ENCODE measurements around the gene IFI44. TPM values are rescaled to one million over a fixed set of nuclear protein-coding genes. Genes with fewer than 3 reads are reported as not detected.

The IFI44 gene, protein sequence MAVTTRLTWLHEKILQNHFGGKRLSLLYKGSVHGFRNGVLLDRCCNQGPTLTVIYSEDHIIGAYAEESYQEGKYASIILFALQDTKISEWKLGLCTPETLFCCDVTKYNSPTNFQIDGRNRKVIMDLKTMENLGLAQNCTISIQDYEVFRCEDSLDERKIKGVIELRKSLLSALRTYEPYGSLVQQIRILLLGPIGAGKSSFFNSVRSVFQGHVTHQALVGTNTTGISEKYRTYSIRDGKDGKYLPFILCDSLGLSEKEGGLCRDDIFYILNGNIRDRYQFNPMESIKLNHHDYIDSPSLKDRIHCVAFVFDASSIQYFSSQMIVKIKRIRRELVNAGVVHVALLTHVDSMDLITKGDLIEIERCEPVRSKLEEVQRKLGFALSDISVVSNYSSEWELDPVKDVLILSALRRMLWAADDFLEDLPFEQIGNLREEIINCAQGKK
- 61.9 TPM for polyA plus RNA-seq (2012; ENCODE audit: missing spikeins)

GRCh38 chr1:78649628-78650027 lies at the start of gene IFI44:
Gene IFI44, plus strand, starts transcription at chr1:78649831. Its CDS starts 365 bp downstream, at chr1:78650196.
- DNase-seq (ENCODE audit: insufficient read length) (peak; percentile 5), FAIRE-seq (peak; percentile 83)
- TF ChIP-seq POLR2A (IDR thresholded peaks at IDR 0.05; ENCODE audit: low read depth, low read length) (peak; percentile 76), POLR2AphosphoS5 (IDR thresholded peaks at IDR 0.05; ENCODE audit: low read depth, low read length) (peak; percentile 73), TAF1 (IDR thresholded peaks at IDR 0.05; ENCODE audit: borderline replicate concordance, low read depth, low read length) (peak; percentile 78)

- FAIRE-seq (no peak), DNase-seq (ENCODE audit: insufficient read length) (no peak)
- TF ChIP-seq POLR2A (IDR thresholded peaks at IDR 0.05; ENCODE audit: low read depth, low read length): no peak
- TF ChIP-seq POLR2AphosphoS5 (IDR thresholded peaks at IDR 0.05; ENCODE audit: low read depth, low read length): no peak
- TF ChIP-seq TAF1 (IDR thresholded peaks at IDR 0.05; ENCODE audit: borderline replicate concordance, low read depth, low read length): no peak
These were observed 48.6 kb upstream of the IFI44 start for GRCh38 chr1:78601068-78601467.

GRCh38 chr1:78603206-78603605 lies 46.4 kb upstream of the IFI44 start:
- FAIRE-seq (no peak), DNase-seq (ENCODE audit: insufficient read length) (no peak)
- TF ChIP-seq POLR2A (IDR thresholded peaks at IDR 0.05; ENCODE audit: low read depth, low read length) (no peak), POLR2AphosphoS5 (IDR thresholded peaks at IDR 0.05; ENCODE audit: low read depth, low read length) (no peak), TAF1 (IDR thresholded peaks at IDR 0.05; ENCODE audit: borderline replicate concordance, low read depth, low read length) (no peak)

- FAIRE-seq: no peak
- TF ChIP-seq POLR2A (IDR thresholded peaks at IDR 0.05; ENCODE audit: low read depth, low read length): no peak
- no peak for TF ChIP-seq POLR2AphosphoS5 (IDR thresholded peaks at IDR 0.05; ENCODE audit: low read depth, low read length)
- TF ChIP-seq TAF1 (IDR thresholded peaks at IDR 0.05; ENCODE audit: borderline replicate concordance, low read depth, low read length): no peak
- DNase-seq (ENCODE audit: insufficient read length): no peak
These were observed 45.0 kb upstream of the IFI44 start for GRCh38 chr1:78604643-78605042.

GRCh38 chr1:78606274-78606673 lies 43.4 kb upstream of the IFI44 start:
- TF ChIP-seq POLR2A (IDR thresholded peaks at IDR 0.05; ENCODE audit: low read depth, low read length) (no peak), POLR2AphosphoS5 (IDR thresholded peaks at IDR 0.05; ENCODE audit: low read depth, low read length) (no peak), TAF1 (IDR thresholded peaks at IDR 0.05; ENCODE audit: borderline replicate concordance, low read depth, low read length) (no peak)
- FAIRE-seq: no peak
- DNase-seq (ENCODE audit: insufficient read length): no peak

- FAIRE-seq (no peak), DNase-seq (ENCODE audit: insufficient read length) (no peak)
- TF ChIP-seq POLR2A (IDR thresholded peaks at IDR 0.05; ENCODE audit: low read depth, low read length) (no peak), TAF1 (IDR thresholded peaks at IDR 0.05; ENCODE audit: borderline replicate concordance, low read depth, low read length) (no peak)
These were observed 42.2 kb upstream of the IFI44 start for GRCh38 chr1:78607334-78607927.

DNA sequence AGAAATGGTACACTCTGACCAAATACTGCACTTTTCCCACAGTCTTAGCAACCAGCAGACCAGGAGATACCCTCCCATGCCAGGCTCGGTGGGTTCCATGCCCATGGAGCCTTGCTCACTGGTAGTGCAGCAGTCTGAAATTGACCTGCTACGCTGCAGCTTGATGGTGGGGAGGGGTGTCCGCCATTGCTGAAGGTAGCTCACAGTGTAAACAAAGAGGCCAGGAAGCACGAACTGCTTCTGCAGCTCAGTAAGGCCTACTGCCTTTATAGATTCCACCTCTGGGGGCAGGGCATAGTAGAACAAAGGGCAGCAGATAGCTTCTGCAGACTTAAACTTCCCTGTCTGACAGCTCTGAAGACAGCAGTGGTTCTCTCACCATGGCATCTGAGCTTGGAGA lies 41.7 kb upstream of the IFI44 start:
- DNase-seq (ENCODE audit: insufficient read length): no peak
- no peak for TF ChIP-seq POLR2AphosphoS5 (IDR thresholded peaks at IDR 0.05; ENCODE audit: low read depth, low read length)
- no peak for TF ChIP-seq TAF1 (IDR thresholded peaks at IDR 0.05; ENCODE audit: borderline replicate concordance, low read depth, low read length)
- TF ChIP-seq POLR2A (IDR thresholded peaks at IDR 0.05; ENCODE audit: low read depth, low read length): no peak
- FAIRE-seq: no peak

GRCh38 chr1:78617615-78618026 lies 32.0 kb upstream of the IFI44 start:
- DNase-seq (ENCODE audit: insufficient read length): no peak
- no peak for TF ChIP-seq POLR2AphosphoS5 (IDR thresholded peaks at IDR 0.05; ENCODE audit: low read depth, low read length)
- TF ChIP-seq POLR2A (IDR thresholded peaks at IDR 0.05; ENCODE audit: low read depth, low read length): no peak
- TF ChIP-seq TAF1 (IDR thresholded peaks at IDR 0.05; ENCODE audit: borderline replicate concordance, low read depth, low read length): no peak
- peak; percentile 86 for FAIRE-seq

DNA sequence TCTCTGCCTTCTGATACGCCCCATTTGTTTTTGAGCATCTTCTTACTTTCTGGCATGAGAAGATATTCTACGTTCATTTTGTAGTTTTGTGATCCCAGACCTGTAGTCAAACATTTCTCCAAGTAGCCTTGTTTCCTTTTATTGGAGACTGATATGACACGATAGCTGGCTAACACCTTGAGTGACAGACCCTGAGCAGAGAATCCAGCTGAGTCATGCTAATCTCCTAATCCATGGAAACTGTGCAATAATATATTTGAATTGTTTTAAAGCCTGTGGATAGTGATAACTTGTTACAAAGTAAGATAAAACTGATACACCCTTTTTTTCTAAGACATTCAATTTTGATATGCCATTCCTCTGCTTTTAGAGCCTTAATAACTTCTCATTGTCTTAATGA lies 30.6 kb upstream of the IFI44 start:
- DNase-seq (ENCODE audit: insufficient read length) (no peak), FAIRE-seq (peak; percentile 40)
- no peak for TF ChIP-seq TAF1 (IDR thresholded peaks at IDR 0.05; ENCODE audit: borderline replicate concordance, low read depth, low read length)
- no peak for TF ChIP-seq POLR2AphosphoS5 (IDR thresholded peaks at IDR 0.05; ENCODE audit: low read depth, low read length)
- no peak for TF ChIP-seq POLR2A (IDR thresholded peaks at IDR 0.05; ENCODE audit: low read depth, low read length)

DNA sequence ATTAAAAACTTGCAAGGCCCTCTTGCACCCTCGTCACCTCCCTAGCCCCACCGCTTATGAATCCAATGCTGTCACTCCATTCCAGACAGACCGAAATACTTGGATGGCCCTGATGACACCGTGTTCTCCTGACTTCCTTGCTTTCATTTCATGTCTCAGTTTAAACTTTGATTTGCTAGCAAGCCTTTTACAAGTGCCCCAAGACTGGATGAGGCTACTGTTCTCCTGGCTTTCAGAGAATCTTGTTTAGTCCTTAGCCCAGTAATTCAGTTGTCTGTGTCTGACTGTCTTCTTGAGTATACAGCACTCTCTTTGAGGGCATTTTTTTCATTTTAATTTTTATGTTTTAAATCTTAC lies 30.2 kb upstream of the IFI44 start:
- DNase-seq (ENCODE audit: insufficient read length): no peak

DNA sequence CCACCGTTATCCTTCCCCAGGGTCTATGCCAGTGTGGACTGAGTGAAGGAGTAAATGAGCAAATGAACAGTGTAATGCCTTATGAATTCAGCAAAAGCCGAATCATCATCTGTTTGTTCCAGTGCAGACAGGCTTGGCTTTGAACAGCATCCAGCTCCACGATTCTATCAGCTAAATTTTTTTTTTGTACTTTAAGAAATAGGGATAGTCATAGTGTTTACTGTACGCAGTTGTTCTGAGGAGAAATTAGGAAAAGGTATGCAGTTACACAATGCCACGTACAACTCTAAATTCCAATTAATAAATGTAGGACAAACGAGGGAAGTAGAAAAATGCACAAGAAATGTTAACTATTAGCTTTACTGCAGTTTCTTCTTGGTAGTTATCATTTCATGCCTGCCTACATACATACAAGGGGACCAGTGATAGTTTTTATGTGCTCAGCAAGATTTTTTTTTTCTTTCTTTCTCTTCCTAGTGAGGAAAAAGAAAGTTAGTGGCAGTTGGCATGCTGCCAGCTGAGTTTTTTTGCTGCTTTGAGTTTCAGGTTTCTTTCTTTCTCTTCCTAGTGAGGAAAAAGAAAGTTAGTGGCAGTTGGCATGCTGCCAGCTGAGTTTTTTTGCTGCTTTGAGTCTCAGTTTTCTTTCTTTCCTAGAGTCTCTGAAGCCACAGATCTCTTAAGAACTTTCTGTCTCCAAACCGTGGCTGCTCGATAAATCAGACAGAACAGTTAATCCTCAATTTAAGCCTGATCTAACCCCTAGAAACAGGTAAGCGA lies 29.6 kb upstream of the IFI44 start, which contains the start of gene IFI44L:
Gene IFI44L (plus strand): TSS at position 646 of the 777 bp plus-strand sequence. CDS start 7,468 bp downstream, outside the sequence.
- TF ChIP-seq TAF1 (IDR thresholded peaks at IDR 0.05; ENCODE audit: borderline replicate concordance, low read depth, low read length) (no peak; the same call in 1 of the 2 replicates), POLR2A (IDR thresholded peaks at IDR 0.05; ENCODE audit: low read depth, low read length) (peak; percentile 46; the same call in 1 of the 2 replicates), POLR2AphosphoS5 (IDR thresholded peaks at IDR 0.05; ENCODE audit: low read depth, low read length) (peak; percentile 59; the same call in 1 of the 2 replicates)
- no peak for DNase-seq (ENCODE audit: insufficient read length)
- peak; percentile 97 for FAIRE-seq

More for the DNA sequence above, 30.2 kb upstream of the IFI44 start:
- peak; percentile 80 for FAIRE-seq
- TF ChIP-seq POLR2A (IDR thresholded peaks at IDR 0.05; ENCODE audit: low read depth, low read length) (no peak), TAF1 (IDR thresholded peaks at IDR 0.05; ENCODE audit: borderline replicate concordance, low read depth, low read length) (no peak), POLR2AphosphoS5 (IDR thresholded peaks at IDR 0.05; ENCODE audit: low read depth, low read length) (no peak)
